ENCODE measurements around the gene AMN. TPM values are rescaled to one million over a fixed set of nuclear protein-coding genes. Genes with fewer than 3 reads are reported as not detected.
A peak's percentile ranks its signal among the peaks of the same experiment; 100 is the strongest.

The AMN gene
- total RNA-seq, 2 donors from 2014 or later = 0.21 to 1.0 TPM

DNA sequence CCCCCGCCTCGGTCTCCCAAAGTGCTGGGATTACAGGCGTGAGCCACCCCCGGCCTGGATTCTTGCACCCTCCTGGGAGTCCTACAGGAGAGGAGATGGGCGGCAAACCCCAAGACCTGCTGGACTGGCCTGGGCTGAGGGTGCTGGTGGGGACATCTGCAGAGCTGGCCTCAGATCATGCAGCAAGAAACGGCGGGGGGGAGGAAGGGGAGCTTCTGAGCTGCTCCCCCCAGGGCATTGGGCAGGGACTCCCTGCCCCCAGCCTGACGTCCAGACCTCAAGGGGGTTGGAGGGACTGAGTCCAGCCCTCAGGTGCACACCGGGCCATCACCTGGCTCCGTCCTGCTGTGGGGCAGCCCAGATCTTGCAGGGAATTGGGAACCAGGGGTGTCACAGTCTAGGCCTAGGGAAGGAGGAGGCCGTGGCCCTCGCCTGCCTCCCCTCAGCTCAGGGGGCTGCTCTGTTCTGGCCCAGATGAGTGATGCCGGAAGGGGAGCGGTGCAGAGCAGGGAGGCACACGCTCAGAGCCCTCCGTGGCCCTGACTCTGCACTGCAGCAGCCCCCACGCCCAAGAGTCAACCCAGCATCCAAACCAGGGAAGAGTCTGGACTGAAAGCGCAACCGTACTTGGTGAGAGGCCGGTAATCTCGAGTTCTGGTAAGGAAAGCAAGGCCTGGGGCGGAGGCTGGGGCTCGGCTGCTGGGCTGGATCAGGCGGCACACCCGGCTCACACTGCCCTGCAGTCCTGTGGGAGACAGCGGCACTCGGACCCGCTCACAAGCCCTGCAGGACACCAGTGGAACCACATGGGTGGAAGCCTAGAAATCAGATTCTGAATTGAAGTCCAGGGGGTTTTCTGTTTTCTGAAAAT lies 8.9 kb upstream of the AMN start:
- Mint-ChIP-seq H3K27ac (no peak overlapping the region), H3K36me3 (no peaks in the 10 kb centered on the region), H3K27me3 (no peaks in the 10 kb centered on the region), H3K4me3 (no peak overlapping the region), H3K4me1 (ENCODE audit: low read depth in 2 of 2) (no peaks in the 10 kb centered on the region), H3K9me3 (no peaks in the 10 kb centered on the region)
- no peak for ATAC-seq
- DNase-seq (ENCODE audit: low spot score) = no peak

GRCh38 chr14:102914474-102915291 lies 7.8 kb upstream of the AMN start:
- Mint-ChIP-seq H3K27ac (no peak overlapping the region), H3K4me1 (ENCODE audit: low read depth in 2 of 2) (no peaks in the 10 kb centered on the region), H3K27me3 (no peaks in the 10 kb centered on the region), H3K4me3 (no peak overlapping the region), H3K36me3 (no peaks in the 10 kb centered on the region), H3K9me3 (no peaks in the 10 kb centered on the region)
- no peak for ATAC-seq
- DNase-seq (ENCODE audit: low spot score) = no peak

GRCh38 chr14:102915292-102916110 lies 7.0 kb upstream of the AMN start:
- Mint-ChIP-seq H3K36me3 (no peaks in the 10 kb centered on the region), H3K27ac (no peak overlapping the region), H3K9me3 (no peaks in the 10 kb centered on the region), H3K4me1 (ENCODE audit: low read depth in 2 of 2) (no peaks in the 10 kb centered on the region), H3K27me3 (no peaks in the 10 kb centered on the region), H3K4me3 (no peak overlapping the region)
- no peak for DNase-seq (ENCODE audit: low spot score)
- peak in 1 of 2 donors; percentile 14 for ATAC-seq

DNA sequence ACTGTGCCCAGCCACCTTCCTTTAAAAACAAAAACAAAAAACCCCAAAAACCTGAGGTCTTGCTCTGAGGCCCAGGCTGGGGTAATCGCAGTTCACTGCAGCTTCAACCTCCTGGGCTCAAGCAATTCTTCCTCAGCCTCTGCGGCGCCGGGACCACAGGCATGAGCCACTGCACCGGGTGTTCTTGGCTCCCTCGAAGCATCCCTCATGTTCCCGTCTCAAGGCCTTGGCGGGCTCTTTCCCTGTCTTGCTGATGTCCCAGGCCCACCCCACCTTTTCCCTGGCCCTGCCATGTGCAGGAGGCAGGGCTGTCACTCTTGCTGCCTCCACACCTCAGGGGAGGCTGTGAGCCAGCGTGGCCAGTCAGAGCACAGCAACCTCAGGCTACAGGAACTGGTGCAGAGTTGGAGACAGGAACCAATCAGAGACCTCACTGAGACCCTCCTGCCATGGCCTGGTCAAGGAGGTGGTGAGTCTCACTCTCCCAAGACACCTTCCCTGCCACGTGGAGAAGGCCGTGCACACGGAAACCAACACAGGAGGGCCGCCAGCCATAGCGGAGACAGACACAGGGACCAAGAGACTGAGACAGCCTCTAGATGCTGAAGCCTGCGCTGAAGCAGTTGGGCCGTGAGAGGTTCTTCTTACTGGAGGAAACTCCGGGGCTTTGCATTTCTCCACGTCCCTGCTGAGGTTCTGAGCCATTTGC lies 6.0 kb upstream of the AMN start:
- no peaks in the 10 kb centered on the region for H3K36me3 Mint-ChIP-seq
- H3K27me3 Mint-ChIP-seq = no peaks in the 10 kb centered on the region
- DNase-seq (ENCODE audit: low spot score) = no peak
- H3K27ac Mint-ChIP-seq = no peak overlapping the region
- no peaks in the 10 kb centered on the region for H3K4me1 Mint-ChIP-seq (ENCODE audit: low read depth in 2 of 2)
- H3K9me3 Mint-ChIP-seq = no peaks in the 10 kb centered on the region
- ATAC-seq = no peak
- H3K4me3 Mint-ChIP-seq = no peak overlapping the region

- no peak overlapping the region for H3K4me3 Mint-ChIP-seq
- H3K27me3 Mint-ChIP-seq = no peaks in the 10 kb centered on the region
- H3K36me3 Mint-ChIP-seq = no peaks in the 10 kb centered on the region
- no peaks in the 10 kb centered on the region for H3K4me1 Mint-ChIP-seq (ENCODE audit: low read depth in 2 of 2)
- ATAC-seq = no peak
- H3K9me3 Mint-ChIP-seq = no peaks in the 10 kb centered on the region
- DNase-seq (ENCODE audit: low spot score) = no peak
- no peak overlapping the region for H3K27ac Mint-ChIP-seq
Measured at GRCh38 chr14:102917056-102917385, 5.4 kb upstream of the AMN start.

GRCh38 chr14:102917469-102918211 lies 4.8 kb upstream of the AMN start:
- Mint-ChIP-seq H3K4me1 (ENCODE audit: low read depth in 2 of 2) (no peaks in the 10 kb centered on the region), H3K27ac (no peak overlapping the region), H3K36me3 (no peaks in the 10 kb centered on the region), H3K4me3 (no peak overlapping the region), H3K27me3 (no peaks in the 10 kb centered on the region), H3K9me3 (no peaks in the 10 kb centered on the region)
- peak; percentile 66 for DNase-seq (ENCODE audit: low spot score)
- peak in 1 of 2 donors; percentile 35 for ATAC-seq

- Mint-ChIP-seq H3K9me3 (no peaks in the 10 kb centered on the region), H3K4me3 (no peak overlapping the region), H3K27ac (no peak overlapping the region), H3K4me1 (ENCODE audit: low read depth in 2 of 2) (no peaks in the 10 kb centered on the region), H3K36me3 (no peaks in the 10 kb centered on the region), H3K27me3 (no peaks in the 10 kb centered on the region)
- no peak for ATAC-seq
- DNase-seq (ENCODE audit: low spot score) = no peak
Measured at GRCh38 chr14:102918438-102918837, 4.0 kb upstream of the AMN start.

DNA sequence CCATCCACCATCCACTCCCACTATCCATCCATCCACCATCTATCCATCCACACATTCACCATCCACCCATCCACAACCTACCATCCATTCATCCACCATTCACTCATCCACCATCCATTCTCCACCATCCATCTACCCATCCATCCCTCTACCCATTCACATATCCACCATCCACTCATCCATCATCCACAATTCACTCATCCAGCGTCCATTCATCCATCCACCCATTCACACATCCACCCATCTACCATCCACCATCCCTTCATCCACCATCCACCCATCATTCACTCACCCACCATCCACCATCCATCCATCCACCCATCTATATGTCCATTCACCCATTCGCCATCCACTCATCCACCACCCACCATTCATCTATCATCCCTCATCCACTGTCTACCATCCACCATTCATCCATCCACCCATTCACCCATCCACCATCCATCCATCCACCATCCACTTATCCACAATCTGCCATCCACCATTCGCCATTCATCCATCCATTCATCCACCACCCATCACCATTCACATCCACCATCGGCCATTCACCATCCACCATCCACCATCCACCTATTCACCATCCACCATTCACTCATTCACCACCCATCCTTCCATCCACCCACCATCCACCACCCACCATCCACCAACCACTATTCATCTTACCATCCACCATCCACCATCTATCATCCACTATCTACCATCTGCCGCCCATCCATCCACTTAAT lies 2.0 kb upstream of the AMN start:
- Mint-ChIP-seq H3K36me3 (no peaks in the 10 kb centered on the region), H3K27ac (no peak overlapping the region), H3K4me1 (ENCODE audit: low read depth in 2 of 2) (no peaks in the 10 kb centered on the region), H3K4me3 (no peak overlapping the region), H3K27me3 (peaks cover 0 to 2% of the 10 kb centered on the region in 2 donors), H3K9me3 (no peaks in the 10 kb centered on the region)
- ATAC-seq = no peak
- peak; percentile 8 for DNase-seq (ENCODE audit: low spot score)

DNA sequence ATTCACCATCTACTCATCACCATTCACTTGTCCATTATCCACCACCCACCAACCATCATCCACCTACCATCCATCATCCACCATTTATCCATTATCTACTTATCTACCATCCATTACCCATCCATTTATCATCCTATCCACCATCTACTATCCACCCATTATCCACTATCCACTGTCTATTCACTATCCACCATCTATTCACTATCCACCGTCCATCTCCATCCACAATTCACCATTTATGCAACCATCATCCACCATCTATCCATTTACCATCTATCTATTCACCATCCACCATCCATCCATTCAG lies 1.5 kb upstream of the AMN start:
- DNase-seq (ENCODE audit: low spot score) (no peak), ATAC-seq (no peak)
- Mint-ChIP-seq H3K36me3 (no peaks in the 10 kb centered on the region), H3K4me3 (no peak overlapping the region), H3K27me3 (peaks cover 5 to 7% of the 10 kb centered on the region in 2 donors), H3K9me3 (no peaks in the 10 kb centered on the region), H3K4me1 (ENCODE audit: low read depth in 2 of 2) (no peaks in the 10 kb centered on the region), H3K27ac (no peak overlapping the region)

- DNase-seq (ENCODE audit: low spot score) (no peak), ATAC-seq (no peak)
- peaks cover 11 to 14% of the 10 kb centered on the region in 2 donors for H3K27me3 Mint-ChIP-seq
- no peaks in the 10 kb centered on the region for H3K9me3 Mint-ChIP-seq
- peaks cover 0 to 4% of the 10 kb centered on the region in 2 donors for H3K4me1 Mint-ChIP-seq (ENCODE audit: low read depth in 2 of 2)
- H3K27ac Mint-ChIP-seq = no peak overlapping the region
- no peak overlapping the region for H3K4me3 Mint-ChIP-seq
- no peaks in the 10 kb centered on the region for H3K36me3 Mint-ChIP-seq
Measured at GRCh38 chr14:102923201-102923924, 900 bp downstream of the AMN start.

GRCh38 chr14:102923925-102924486 lies 1.5 kb downstream of the AMN start:
- no peak overlapping the region for H3K4me3 Mint-ChIP-seq
- no peak overlapping the region for H3K27ac Mint-ChIP-seq
- peaks cover 0 to 4% of the 10 kb centered on the region in 2 donors for H3K4me1 Mint-ChIP-seq (ENCODE audit: low read depth in 2 of 2)
- DNase-seq (ENCODE audit: low spot score) (no peak), ATAC-seq (no peak)
- H3K27me3 Mint-ChIP-seq = peaks cover 11 to 14% of the 10 kb centered on the region in 2 donors
- no peaks in the 10 kb centered on the region for H3K9me3 Mint-ChIP-seq
- no peaks in the 10 kb centered on the region for H3K36me3 Mint-ChIP-seq

All from natural killer cell treated with Interleukin-12 subunit alpha and Interleukin-12 subunit beta and Interleukin-15 and Interleukin-18, amount 100 ng/mL, for 72 hours (primary cell).